HepG2 (cell line): ENCODE measurements around the gene SCN8A. TPM values are rescaled to one million over a fixed set of nuclear protein-coding genes. Genes with fewer than 3 reads are reported as not detected.
"Not testable (repeated sequence)": the region's sequence is repeated elsewhere in the genome, so short reads cannot be mapped to it uniquely, and the experiment has no call there.

Experiments used
- ATAC-seq: fragments of 200-7000 bp; cut with Tn5 transposase; 3 replicates; pipeline ENCODE4 v1.9.1; 2020; ENCODE audit warnings: mild to moderate bottlenecking, moderate library complexity
- BruUV-seq: library from RNA; stranded (reverse); fragments of 400-500 nt; replicated peaks from 2 replicates; lab custom pipeline; 2021; lab: Mats Ljungman, UMichigan
- CTCF ChIA-PET: fragments of 300-600 bp; formaldehyde crosslinking; extraction: SDS; loops from one replicate; lab custom pipeline; 2021; ENCODE audit warnings: low total read pairs, inconsistent platforms, low intra/inter-chr PET ratio; lab: Yijun Ruan, JAX
- POLR2A ChIA-PET: fragments of 350-600 bp; sonication (Branson Sonifier 250); formaldehyde crosslinking; loops from one replicate; lab custom pipeline; 2020; ENCODE audit warnings: antibody characterized with exemption, inconsistent platforms; lab: Yijun Ruan, JAX
- DNase-seq: peaks from one replicate; pipeline ENCODE4 v3.0.0-alpha.2; 2015; ENCODE audit warnings: low spot score
- FAIRE-seq: peaks from 3 replicates; lab custom pipeline; 2011; peaks lifted over from hg19 to GRCh38; lab: Jason Lieb, UNC
- H2AFZ ChIP-seq: one replicate; pipeline ENCODE4 v1.6.1; 2011; ENCODE audit warnings: low read length, inconsistent platforms
- H3K27ac ChIP-seq: fragments of 300-600 bp; 3 replicates; pipeline ENCODE4 v1.8.0; 2011; ENCODE audit warnings: mixed run types, mild to moderate bottlenecking, mixed read lengths, low read length, inconsistent platforms; ENCODE audit not compliant: insufficient read depth; ENCODE audit errors: extremely low read length
- H3K27me3 ChIP-seq, 2 experiments: fragments of 200-600 bp in 1 of 2; 2 replicates in 1 of 2; 3 replicates in 1 of 2; pipeline versions ENCODE4 v1.6.0 to v1.8.0; 2011; ENCODE audit warnings: low read length in 2 of 2, mild to moderate bottlenecking in 2 of 2, moderate library complexity in 2 of 2, inconsistent platforms in 1 of 2; ENCODE audit not compliant: insufficient read depth in 2 of 2, control insufficient read depth in 1 of 2
- H3K36me3 ChIP-seq, 2 experiments: fragments of 200-600 bp in 1 of 2; replicated peaks in 1 of 2; 2 replicates in 1 of 2; 3 replicates in 1 of 2; pipeline versions ENCODE4 v1.5.1 to v1.8.0; 2011; ENCODE audit warnings: low read length in 2 of 2, inconsistent platforms in 1 of 2; ENCODE audit not compliant: insufficient read depth in 2 of 2, control insufficient read depth in 1 of 2
- H3K4me1 ChIP-seq: 2 replicates; pipeline ENCODE4 v1.5.1; 2012; ENCODE audit warnings: low read length, inconsistent platforms; ENCODE audit not compliant: insufficient read depth
- H3K4me2 ChIP-seq: 2 replicates; pipeline ENCODE4 v1.6.0; 2011; ENCODE audit warnings: low read depth, low read length, inconsistent platforms
- H3K4me3 ChIP-seq, 3 experiments: fragments of 200-600 bp in 1 of 3; sonication (generic), shearing (Covaris generic) in 1 of 3; replicated peaks in 1 of 3; 2 replicates each; pipeline ENCODE4 v1.5.1; 2011 to 2016; ENCODE audit warnings: low read length in 3 of 3, inconsistent platforms in 2 of 3, low read depth in 2 of 3, mild to moderate bottlenecking in 2 of 3, control low read depth in 1 of 3, mixed read lengths in 1 of 3; ENCODE audit not compliant: insufficient read depth in 1 of 3
- H3K79me2 ChIP-seq: one replicate; pipeline ENCODE4 v1.6.1; 2011; ENCODE audit warnings: low read length, inconsistent platforms; ENCODE audit not compliant: insufficient read depth
- H3K9ac ChIP-seq: 2 replicates; pipeline ENCODE4 v1.6.0; 2011; ENCODE audit warnings: mild to moderate bottlenecking, low read depth, low read length, inconsistent platforms; ENCODE audit not compliant: insufficient read depth
- H3K9me3 ChIP-seq: 2 replicates; pipeline ENCODE4 v1.5.1; 2012; ENCODE audit warnings: mild to moderate bottlenecking, low read length
- H4K20me1 ChIP-seq: 2 replicates; pipeline ENCODE4 v1.6.0; 2011; ENCODE audit warnings: inconsistent platforms, mild to moderate bottlenecking, low read length, moderate library complexity; ENCODE audit not compliant: insufficient read depth
- BRD4 ChIP-seq: sonication (generic); formaldehyde crosslinking; IDR thresholded peaks from 2 replicates; pipeline ENCODE4 v1.4.0; 2020; ENCODE audit warnings: missing genetic modification reagents
- CHD2 ChIP-seq: IDR thresholded peaks from 2 replicates; pipeline ENCODE4 v1.6.1; 2011; ENCODE audit warnings: low read depth, low read length, improper control_type of control experiment
- IRF9 ChIP-seq: sonication (generic); formaldehyde crosslinking; IDR thresholded peaks from 2 replicates; pipeline ENCODE4 v1.8.0; 2022; ENCODE audit warnings: missing genetic modification reagents, mild to moderate bottlenecking, borderline replicate concordance
- JUND ChIP-seq: sonication (generic); formaldehyde crosslinking; IDR thresholded peaks from 2 replicates; pipeline ENCODE4 v1.8.0; 2022; ENCODE audit warnings: mild to moderate bottlenecking, missing genetic modification reagents
- NFKB2 ChIP-seq: sonication (generic); formaldehyde crosslinking; IDR thresholded peaks from 2 replicates; pipeline ENCODE4 v1.4.0; 2020; ENCODE audit warnings: missing genetic modification reagents, borderline replicate concordance
- PHF21A ChIP-seq: sonication (generic); formaldehyde crosslinking; IDR thresholded peaks from 2 replicates; pipeline ENCODE4 v1.5.0; 2020; ENCODE audit warnings: mild to moderate bottlenecking, missing genetic modification reagents
- RAD21 ChIP-seq: fragments of 450-650 bp; formaldehyde crosslinking; IDR thresholded peaks from 2 replicates; pipeline ENCODE4 v1.5.0; 2020; ENCODE audit warnings: mild to moderate bottlenecking
- SMC3 ChIP-seq: IDR thresholded peaks from 2 replicates; pipeline ENCODE4 v1.6.1; 2011; ENCODE audit warnings: low read length, improper control_type of control experiment
- ZBTB1 ChIP-seq: sonication (generic); formaldehyde crosslinking; IDR thresholded peaks from 2 replicates; pipeline ENCODE4 v1.4.0; 2020; ENCODE audit warnings: missing genetic modification reagents, borderline replicate concordance
- ZNF12 ChIP-seq: sonication (generic); formaldehyde crosslinking; IDR thresholded peaks from 2 replicates; pipeline ENCODE4 v1.5.0; 2020; ENCODE audit warnings: missing genetic modification reagents
- ZNF292 ChIP-seq: sonication (generic); formaldehyde crosslinking; IDR thresholded peaks from 2 replicates; pipeline ENCODE4 v1.8.1; 2022; ENCODE audit warnings: mild to moderate bottlenecking, low read depth, missing genetic modification reagents, borderline replicate concordance
- ZNF383 ChIP-seq: sonication (generic); formaldehyde crosslinking; IDR thresholded peaks from 2 replicates; pipeline ENCODE4 v1.4.0; 2020; ENCODE audit warnings: missing genetic modification reagents, mild to moderate bottlenecking, borderline replicate concordance
- ZNF710 ChIP-seq: sonication (generic); formaldehyde crosslinking; IDR thresholded peaks from 2 replicates; pipeline ENCODE4 v1.5.0; 2020; ENCODE audit warnings: mild to moderate bottlenecking, missing genetic modification reagents, borderline replicate concordance
- ZNF75D ChIP-seq: sonication (generic); formaldehyde crosslinking; IDR thresholded peaks from 2 replicates; pipeline ENCODE4 v1.8.1; 2023; ENCODE audit warnings: missing genetic modification reagents, mild to moderate bottlenecking, borderline replicate concordance
- WGBS: methylation state at CpG from one replicate; pipeline ENCODE4 v1.1.6; 2017; ENCODE audit warnings: low lambda C conversion rate; 5-methylcytosine and 5-hydroxymethylcytosine counted together
- in situ Hi-C: cut with HindIII; loops from 2 replicates; pipeline ENCODE4 v1.10.0; 2017; ENCODE audit warnings: low pct_unique_long_range_greater_than_20kb; ENCODE audit not compliant: extremely low pct_ligation_motif_present
- intact Hi-C: fragments of 100-400 bp; cut with micrococcal nuclease; formaldehyde crosslinking; loops from one replicate; pipeline ENCODE4 v1.10.0; 2022; ENCODE audit not compliant: unreplicated experiment
- polyA plus RNA-seq, 8 experiments: library from polyadenylated mRNA; depleted of rRNA in 3 of 8; stranded (reverse) in 7 of 8; unstranded in 1 of 8; fragments of >200 nt; fragmentation: Illumina TruSeq in 4 of 8; extraction: Trizol in 4 of 8; gene quantifications; 2 replicates each; pipeline versions ENCODE4 v1.2.1 to v1.2.3, GENCODE V29; 2011 to 2016; ENCODE audit warnings: low read depth in 4 of 8, missing spikeins in 1 of 8, mixed read lengths in 1 of 8; ENCODE audit not compliant: insufficient read depth in 1 of 8
- total RNA-seq, 5 experiments: library from RNA; depleted of rRNA; stranded (reverse); fragments of >200 nt; fragmentation: Illumina TruSeq; extraction: Trizol; gene quantifications; 2 replicates each; pipeline ENCODE4 v1.2.3, GENCODE V29; 2016; ENCODE audit warnings: low read depth in 1 of 5
- TF ChIP-seq, protein P1 (sequence below): sonication (generic); formaldehyde crosslinking; IDR thresholded peaks from 2 replicates; pipeline ENCODE4 v1.4.0; 2020; ENCODE audit warnings: mild to moderate bottlenecking, missing genetic modification reagents

Gene SCN8A
- total and polyA plus RNA-seq, 2 of the 13 experiments (the other 11 are each of a cell fraction or from before 2014, with no cell fraction given): 0.57 to 1.4 TPM

DNA sequence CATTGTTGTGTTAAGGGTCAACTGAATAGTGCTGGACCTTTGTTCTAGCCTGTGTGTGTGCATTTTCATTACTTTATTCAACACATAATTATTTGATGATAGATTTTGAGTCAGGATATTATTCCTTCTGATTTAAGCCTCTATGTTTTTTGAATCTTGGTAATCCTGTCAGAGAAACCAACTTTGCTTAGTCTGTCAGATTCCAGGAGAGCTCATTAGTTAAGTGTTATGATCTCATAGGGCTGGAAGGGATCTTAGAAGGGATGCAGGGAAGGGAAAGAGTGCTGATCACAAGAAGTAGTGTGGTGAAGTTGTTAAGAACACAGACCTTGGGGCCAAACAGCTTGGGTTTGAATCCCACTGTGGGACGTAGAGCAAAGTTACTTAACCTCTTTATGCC, 52.9 kb downstream of the SCN8A start (continued):
- TF ChIP-seq ZNF710: no peak
- TF ChIP-seq RAD21 (CRISPR knock-in tag): no peak

DNA sequence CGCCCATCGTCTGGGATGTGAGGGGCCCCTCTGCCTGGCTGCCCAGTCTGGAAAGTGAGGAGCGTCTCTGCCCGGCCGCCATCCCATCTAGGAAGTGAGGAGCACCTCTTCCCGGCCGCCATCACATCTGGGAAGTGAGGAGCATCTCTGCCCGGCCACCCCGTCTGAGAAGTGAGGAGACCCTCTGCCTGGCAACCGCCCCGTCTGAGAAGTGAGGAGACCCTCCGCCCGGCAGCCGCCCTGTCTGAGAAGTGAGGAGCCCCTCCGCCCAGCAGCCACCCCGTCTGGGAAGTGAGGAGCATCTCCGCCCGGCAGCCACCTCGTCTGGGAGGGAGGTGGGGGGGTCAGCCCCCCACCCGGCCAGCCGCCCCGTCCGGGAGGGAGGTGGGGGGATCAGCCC, 53.7 kb downstream of the SCN8A start:
- H3K4me3 ChIP-seq, H3K9ac ChIP-seq, POLR2A ChIA-PET, H3K27ac ChIP-seq, H3K36me3 ChIP-seq, intact Hi-C loops, ATAC-seq, H3K9me3 ChIP-seq, H3K27me3 ChIP-seq, H4K20me1 ChIP-seq, H2AFZ ChIP-seq, in situ Hi-C loops, DNase-seq, FAIRE-seq, H3K4me2 ChIP-seq, H3K4me1 ChIP-seq, CTCF ChIA-PET, BruUV-seq, H3K79me2 ChIP-seq: not testable (repeated sequence)
- 100% methylated on average over 4 of the region's 23 CpGs for WGBS

DNA sequence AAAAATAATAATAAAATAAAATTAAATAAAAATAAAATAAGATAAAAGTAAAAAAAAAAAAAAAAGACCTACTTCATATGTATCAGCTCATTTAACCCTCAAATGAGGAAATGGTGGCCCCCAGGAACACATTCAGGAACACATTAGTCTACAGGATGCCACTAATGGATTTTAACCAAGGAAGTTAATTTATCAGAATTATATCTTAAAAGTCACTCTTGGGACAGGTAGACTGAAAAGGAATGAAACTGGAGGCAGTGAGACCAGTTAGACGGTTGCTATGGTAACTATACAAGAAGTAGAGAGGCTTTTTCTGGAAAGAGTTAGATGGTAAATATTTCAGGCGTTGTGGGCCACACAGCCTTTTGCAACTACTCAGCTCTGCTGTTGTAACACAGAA, 54.9 kb downstream of the SCN8A start:
- Histone ChIP-seq H3K79me2 (no peaks in the 10 kb centered on the region), H4K20me1 (no peaks in the 10 kb centered on the region), H3K4me1 (no peaks in the 10 kb centered on the region), H3K36me3 (no peaks in the 10 kb centered on the region), H3K9me3 (no peaks in the 10 kb centered on the region), H3K4me3 (no peak overlapping the region), H3K27me3 (no peaks in the 10 kb centered on the region), H3K4me2 (no peak overlapping the region), H2AFZ (no peak overlapping the region), H3K27ac (no peak overlapping the region), H3K9ac (no peak overlapping the region)
- CTCF ChIA-PET: no interaction called here
- WGBS: 81% methylated on average over 2 of the region's 2 CpGs
- POLR2A ChIA-PET: no interaction called here
- intact Hi-C loops: no loop called here
- in situ Hi-C loops: no loop called here
- FAIRE-seq (no peak), DNase-seq (no peak), ATAC-seq (no peak)
- no TSS peak for BruUV-seq
- TF ChIP-seq SMC3 (no peak), JUND (CRISPR knock-in tag) (no peak), CHD2 (no peak), ZBTB1 (no peak), ZNF292 (no peak), NFKB2 (CRISPR knock-in tag) (no peak), ZNF383 (CRISPR knock-in tag) (no peak), ZNF12 (no peak), IRF9 (no peak), ZNF75D (CRISPR knock-in tag) (no peak), BRD4 (CRISPR knock-in tag) (no peak), PHF21A (CRISPR knock-in tag) (no peak)
- TF ChIP-seq, protein P1, sequence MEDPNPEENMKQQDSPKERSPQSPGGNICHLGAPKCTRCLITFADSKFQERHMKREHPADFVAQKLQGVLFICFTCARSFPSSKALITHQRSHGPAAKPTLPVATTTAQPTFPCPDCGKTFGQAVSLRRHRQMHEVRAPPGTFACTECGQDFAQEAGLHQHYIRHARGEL (CRISPR knock-in tag): no peak
